ENCODE measurements around the gene AP1B1. TPM values are rescaled to one million over a fixed set of nuclear protein-coding genes. Genes with fewer than 3 reads are reported as not detected.

AP1B1 gene
- total and polyA plus RNA-seq, 2 of the 4 experiments (the other 2 are of a cell fraction) = 55.7 to 70.8 TPM

DNA sequence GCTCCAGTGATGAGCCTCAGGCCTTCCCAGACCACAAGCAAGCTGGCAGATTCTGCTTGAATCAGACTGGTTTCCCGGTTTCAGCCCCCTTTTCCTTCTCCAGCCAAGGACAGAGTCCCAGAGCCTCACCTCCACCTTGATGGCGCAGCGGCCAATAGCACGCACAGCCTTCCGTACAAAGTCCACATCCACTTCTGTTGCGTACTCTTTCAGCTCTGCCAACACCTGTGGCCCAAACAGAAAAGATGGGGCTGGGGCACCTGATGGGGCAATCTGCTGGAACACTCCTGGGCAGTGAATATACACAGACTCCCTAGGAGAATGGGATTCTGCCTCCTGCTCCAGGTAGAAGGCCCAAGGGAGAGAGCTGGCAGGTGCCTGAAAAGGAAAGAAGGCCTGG is 37.3 kb downstream of the AP1B1 start:
- Histone ChIP-seq H3K4ac (ENCODE audit: low read depth, low read length) (no peak overlapping the region), H3K18ac (ENCODE audit: low read depth, low read length) (no peak overlapping the region), H3K4me2 (ENCODE audit: low read depth, low read length) (no peak overlapping the region), H3K36me3 (ENCODE audit: control insufficient read depth, insufficient read depth, low read length) (peaks cover 70% of the 10 kb centered on the region), H3K9ac (ENCODE audit: low read depth, low read length) (no peak overlapping the region), H2BK20ac (ENCODE audit: low read depth, low read length) (no peak overlapping the region), H3K23ac (ENCODE audit: low read depth, low read length) (no peak overlapping the region), H4K8ac (ENCODE audit: low read depth in 2 of 2, low read length in 2 of 2) (no peak overlapping the region), H4K5ac (ENCODE audit: low read depth, low read length) (no peak overlapping the region), H2AK5ac (ENCODE audit: low read depth, low read length) (no peak overlapping the region), H2BK15ac (ENCODE audit: low read depth, low read length) (no peak overlapping the region), H3K27ac (ENCODE audit: insufficient read depth, low read length) (no peak overlapping the region), H3K27me3 (ENCODE audit: control insufficient read depth, insufficient read depth, low read length) (no peaks in the 10 kb centered on the region), H3K9me3 (ENCODE audit: control insufficient read depth, insufficient read depth, low read length) (no peaks in the 10 kb centered on the region), H4K20me1 (ENCODE audit: insufficient read depth, low read length) (no peaks in the 10 kb centered on the region; the same call in 1 of the 2 replicates), H3K79me1 (ENCODE audit: low read depth in 1 of 2, low read length in 2 of 2) (no peaks in the 10 kb centered on the region), H4K91ac (ENCODE audit: insufficient read depth, low read depth, low read length) (no peak overlapping the region), H2AFZ (replicated peaks; ENCODE audit: low read length, poor library complexity) (no peak overlapping the region), H3K9me1 (ENCODE audit: insufficient read depth, low read length) (no peaks in the 10 kb centered on the region), H2AK9ac (replicated peaks; ENCODE audit: low read depth, low read length, poor library complexity) (no peak overlapping the region), H3K56ac (ENCODE audit: extremely low read depth, insufficient read depth, low read length) (no peak overlapping the region), H3K4me1 (ENCODE audit: control insufficient read depth, insufficient read depth, low read length) (no peaks in the 10 kb centered on the region), H3K14ac (replicated peaks; ENCODE audit: low read depth, low read length) (no peak overlapping the region), H3K4me3 (ENCODE audit: insufficient read depth, low read depth, low read length) (no peak overlapping the region), H2BK5ac (ENCODE audit: low read depth, low read length, poor library complexity, severe bottlenecking) (no peak overlapping the region), H2BK120ac (ENCODE audit: low read depth, low read length) (no peak overlapping the region)
- TF ChIP-seq RAD21 (IDR thresholded peaks at IDR 0.05; ENCODE audit: low read length) (no peak), MAFK (IDR thresholded peaks at IDR 0.05; ENCODE audit: low read depth, low read length) (no peak), CHD1 (IDR thresholded peaks at IDR 0.05; ENCODE audit: low read depth, low read length) (no peak), RCOR1 (IDR thresholded peaks at IDR 0.05; ENCODE audit: insufficient replicate concordance, low read length) (no peak), CTCF (conservative IDR thresholded peaks at IDR 0.05; ENCODE audit: low read depth, low read length) (no peak), MAZ (IDR thresholded peaks at IDR 0.05; ENCODE audit: borderline replicate concordance, low read depth, low read length) (no peak), FOS (IDR thresholded peaks at IDR 0.05; ENCODE audit: low read depth, low read length) (no peak), SMC3 (IDR thresholded peaks at IDR 0.05; ENCODE audit: low read depth, low read length) (no peak), CEBPB (IDR thresholded peaks at IDR 0.05; ENCODE audit: low read depth, low read length) (no peak), MXI1 (IDR thresholded peaks at IDR 0.05; ENCODE audit: borderline replicate concordance, low read depth, low read length) (no peak), BHLHE40 (IDR thresholded peaks at IDR 0.05; ENCODE audit: low read depth, low read length) (no peak), NFE2L2 (IDR thresholded peaks at IDR 0.05; ENCODE audit: low read depth, low read length) (no peak), RFX5 (IDR thresholded peaks at IDR 0.05; ENCODE audit: low read depth, low read length) (no peak), POLR2A (IDR thresholded peaks at IDR 0.05; ENCODE audit: low read depth, low read length) (no peak)
- TF ChIP-seq, protein P1, sequence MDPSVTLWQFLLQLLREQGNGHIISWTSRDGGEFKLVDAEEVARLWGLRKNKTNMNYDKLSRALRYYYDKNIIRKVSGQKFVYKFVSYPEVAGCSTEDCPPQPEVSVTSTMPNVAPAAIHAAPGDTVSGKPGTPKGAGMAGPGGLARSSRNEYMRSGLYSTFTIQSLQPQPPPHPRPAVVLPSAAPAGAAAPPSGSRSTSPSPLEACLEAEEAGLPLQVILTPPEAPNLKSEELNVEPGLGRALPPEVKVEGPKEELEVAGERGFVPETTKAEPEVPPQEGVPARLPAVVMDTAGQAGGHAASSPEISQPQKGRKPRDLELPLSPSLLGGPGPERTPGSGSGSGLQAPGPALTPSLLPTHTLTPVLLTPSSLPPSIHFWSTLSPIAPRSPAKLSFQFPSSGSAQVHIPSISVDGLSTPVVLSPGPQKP (IDR thresholded peaks at IDR 0.05; ENCODE audit: borderline replicate concordance, low read depth, low read length) = no peak
- TF ChIP-seq, protein P2, sequence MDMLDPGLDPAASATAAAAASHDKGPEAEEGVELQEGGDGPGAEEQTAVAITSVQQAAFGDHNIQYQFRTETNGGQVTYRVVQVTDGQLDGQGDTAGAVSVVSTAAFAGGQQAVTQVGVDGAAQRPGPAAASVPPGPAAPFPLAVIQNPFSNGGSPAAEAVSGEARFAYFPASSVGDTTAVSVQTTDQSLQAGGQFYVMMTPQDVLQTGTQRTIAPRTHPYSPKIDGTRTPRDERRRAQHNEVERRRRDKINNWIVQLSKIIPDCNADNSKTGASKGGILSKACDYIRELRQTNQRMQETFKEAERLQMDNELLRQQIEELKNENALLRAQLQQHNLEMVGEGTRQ (IDR thresholded peaks at IDR 0.05; ENCODE audit: low read depth, low read length) = no peak
- BruUV-seq (replicated peaks) = no TSS peak
- ChIA-PET POLR2A (ENCODE audit: unreplicated experiment) (no interaction called here), CTCF (no interaction called here)
- 100% methylated on average over 1 of the region's 6 CpGs; no CpG with 5 or more reads in 1 of the 2 experiments for WGBS, 2 experiments (ENCODE audit: extremely low coverage in 2 of 2, insufficient read length in 1 of 2)
- dilution Hi-C loops (cut with HindIII; ENCODE audit: low sequenced_read_pairs, unreplicated experiment) = no loop called here
- DNase-seq (no peak), ATAC-seq (ENCODE audit: low read depth) (no peak)
- in situ Hi-C loops (cut with MboI; ENCODE audit: low sequenced_read_pairs) = no loop called here
- intact Hi-C loops (cut with micrococcal nuclease) = no loop called here

All from IMR-90 (cell line).